ENCODE results near the gene RPS5. TPM values are rescaled to one million over a fixed set of nuclear protein-coding genes. Genes with fewer than 3 reads are reported as not detected.

The RPS5 gene
- total RNA-seq, 1 experiment from 2014 or later, result 1,982 TPM

DNA sequence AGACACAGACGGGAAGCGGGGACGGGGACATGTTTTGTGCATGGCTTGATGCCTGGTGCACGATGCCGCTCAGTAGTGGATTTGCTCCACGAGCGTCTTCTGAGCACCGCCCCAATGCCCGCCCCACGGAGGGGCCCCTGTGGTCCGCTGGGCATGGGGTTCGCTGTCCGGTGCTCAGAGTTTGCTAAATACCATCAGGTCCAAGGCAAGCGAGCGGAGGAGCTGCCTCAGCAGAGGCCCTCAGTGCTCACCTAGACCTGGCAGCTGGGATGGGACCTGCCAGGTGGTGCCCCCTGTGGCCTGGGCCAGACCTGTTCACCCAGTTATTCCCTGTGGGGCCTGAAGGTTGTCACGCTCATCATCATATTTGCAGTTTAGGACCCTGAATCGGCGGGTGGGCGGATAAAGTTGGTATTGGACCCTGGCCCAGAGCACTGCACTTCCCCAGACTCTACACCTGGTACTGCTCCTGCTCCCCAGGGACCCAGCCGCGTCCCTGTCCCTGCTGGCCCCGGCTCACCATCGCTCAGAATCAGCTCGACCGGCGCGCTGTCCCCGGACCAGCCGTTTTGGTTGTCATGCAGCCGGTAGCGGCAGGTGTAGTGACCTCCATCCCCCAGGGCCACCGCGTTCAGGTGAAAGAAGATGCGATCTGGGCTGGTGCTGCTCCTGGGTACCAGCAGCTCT lies 36.1 kb upstream of the RPS5 start (continued):
- TF ChIP-seq, protein P1, sequence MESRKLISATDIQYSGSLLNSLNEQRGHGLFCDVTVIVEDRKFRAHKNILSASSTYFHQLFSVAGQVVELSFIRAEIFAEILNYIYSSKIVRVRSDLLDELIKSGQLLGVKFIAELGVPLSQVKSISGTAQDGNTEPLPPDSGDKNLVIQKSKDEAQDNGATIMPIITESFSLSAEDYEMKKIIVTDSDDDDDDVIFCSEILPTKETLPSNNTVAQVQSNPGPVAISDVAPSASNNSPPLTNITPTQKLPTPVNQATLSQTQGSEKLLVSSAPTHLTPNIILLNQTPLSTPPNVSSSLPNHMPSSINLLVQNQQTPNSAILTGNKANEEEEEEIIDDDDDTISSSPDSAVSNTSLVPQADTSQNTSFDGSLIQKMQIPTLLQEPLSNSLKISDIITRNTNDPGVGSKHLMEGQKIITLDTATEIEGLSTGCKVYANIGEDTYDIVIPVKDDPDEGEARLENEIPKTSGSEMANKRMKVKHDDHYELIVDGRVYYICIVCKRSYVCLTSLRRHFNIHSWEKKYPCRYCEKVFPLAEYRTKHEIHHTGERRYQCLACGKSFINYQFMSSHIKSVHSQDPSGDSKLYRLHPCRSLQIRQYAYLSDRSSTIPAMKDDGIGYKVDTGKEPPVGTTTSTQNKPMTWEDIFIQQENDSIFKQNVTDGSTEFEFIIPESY (IDR thresholded peaks at IDR 0.05; ENCODE audit: extremely low read depth, insufficient replicate concordance, low read length), result no peak
- no peak for TF ChIP-seq POLR2AphosphoS5 (IDR thresholded peaks at IDR 0.05; ENCODE audit: low read depth, low read length)
- TF ChIP-seq SP1 (IDR thresholded peaks at IDR 0.05; ENCODE audit: low read depth), result no peak

DNA sequence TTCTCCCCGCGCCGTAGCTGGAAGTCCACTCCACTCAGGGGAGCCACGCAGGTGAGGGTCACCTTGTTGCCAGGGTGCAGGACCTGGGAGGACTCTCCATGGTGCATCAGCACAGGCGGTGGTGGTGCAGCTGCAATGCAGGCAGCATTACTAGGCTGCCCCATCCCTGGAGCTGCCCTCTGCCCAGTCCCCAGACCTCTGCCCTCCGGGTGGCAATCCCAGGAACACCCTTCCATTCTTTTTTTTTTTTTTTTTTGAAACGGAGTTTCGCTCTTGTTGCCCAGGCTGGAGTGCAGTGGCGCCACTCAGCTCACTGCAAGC lies 35.6 kb upstream of the RPS5 start:
- TF ChIP-seq SIN3A (IDR thresholded peaks at IDR 0.05; ENCODE audit: low read depth) (no peak), EGR1 (IDR thresholded peaks at IDR 0.05; ENCODE audit: low read depth) (no peak), ATF3 (IDR thresholded peaks at IDR 0.05) (no peak)
- H4K20me1 ChIP-seq (ENCODE audit: insufficient read depth), result no peaks in the 10 kb centered on the region
- H3K27ac ChIP-seq (ENCODE audit: low read depth, low read length), result no peak overlapping the region
- CTCF ChIA-PET, result no interaction called here
- intact Hi-C loops (cut with micrococcal nuclease), result no loop called here
- no TSS peak for BruUV-seq (replicated peaks)
- POLR2A ChIA-PET, result interaction anchor here (1.4 kb wide), 1 partner anchor 11 kb away, joined by 7 read pairs; the partner anchor contains the start of gene ZNF497
- no peaks in the 10 kb centered on the region for H3K79me2 ChIP-seq (ENCODE audit: insufficient read depth, low read length)
- no peaks in the 10 kb centered on the region for H3K9me2 ChIP-seq (ENCODE audit: insufficient read depth)
- H3K4me3 ChIP-seq (replicated peaks in 1 of 2; ENCODE audit: low read depth in 1 of 2, low read length in 2 of 2), result no peak overlapping the region
- H3K27me3 ChIP-seq (ENCODE audit: insufficient read depth, low read length), result no peaks in the 10 kb centered on the region
- no peak overlapping the region for H2AFZ ChIP-seq (ENCODE audit: low read depth, low read length, poor library complexity, severe bottlenecking)
- H3K9ac ChIP-seq (ENCODE audit: low read length), result no peak overlapping the region
- H3K4me2 ChIP-seq (ENCODE audit: low read length), result no peak overlapping the region
- DNase-seq (ENCODE audit: low read depth, low spot score), result no peak
- no peaks in the 10 kb centered on the region for H3K36me3 ChIP-seq (ENCODE audit: control insufficient read depth in 1 of 2, insufficient read depth in 2 of 2, low read length in 2 of 2)
- no peaks in the 10 kb centered on the region for H3K4me1 ChIP-seq (ENCODE audit: control insufficient read depth in 1 of 2, insufficient read depth in 2 of 2, low read length in 2 of 2)
- no peak for ATAC-seq
- H3K9me3 ChIP-seq (ENCODE audit: control insufficient read depth in 1 of 2, insufficient read depth in 1 of 2, low read depth in 1 of 2, low read length in 2 of 2), result no peaks in the 10 kb centered on the region
- RAD21 ChIA-PET (ENCODE audit: low non-redundant PET in 1 of 2, low total read pairs in 2 of 2, uncharacterized antibody in 2 of 2, unreplicated experiment in 2 of 2), result interaction anchor here in 1 of 2 experiments (0.5 kb wide), 1 partner anchor 133 kb away, joined by 3 read pairs; no protein-coding TSS in a partner anchor
